H9 (cell line): ENCODE measurements around the gene ZFYVE27. TPM values are rescaled to one million over a fixed set of nuclear protein-coding genes. Genes with fewer than 3 reads are reported as not detected.

Experiments
- DNase-seq: peaks from one replicate; pipeline ENCODE4 v3.0.0-alpha.2; 2017
- H2AFZ ChIP-seq: one replicate; pipeline ENCODE4 v1.6.1; 2013; ENCODE audit warnings: mild to moderate bottlenecking, low read length, control low read depth, moderate library complexity
- H2AK5ac ChIP-seq: 2 replicates; pipeline ENCODE4 v1.6.1; 2013; ENCODE audit warnings: low read length, control low read depth, mixed read lengths; ENCODE audit not compliant: insufficient read length
- H2BK120ac ChIP-seq: one replicate; pipeline ENCODE4 v1.6.1; 2013; ENCODE audit warnings: low read depth, mild to moderate bottlenecking, low read length, control low read depth, inconsistent platforms; ENCODE audit not compliant: poor library complexity, severe bottlenecking
- H2BK12ac ChIP-seq: 2 replicates; pipeline ENCODE4 v1.6.1; 2013; ENCODE audit warnings: low read length, control low read depth, mixed read lengths, low read depth; ENCODE audit not compliant: insufficient read length
- H2BK15ac ChIP-seq: 2 replicates; pipeline ENCODE4 v1.6.1; 2013; ENCODE audit warnings: low read depth, low read length, control low read depth
- H2BK20ac ChIP-seq: one replicate; pipeline ENCODE4 v1.6.1; 2013; ENCODE audit warnings: low read depth, mild to moderate bottlenecking, low read length, control low read depth, inconsistent platforms; ENCODE audit not compliant: poor library complexity, severe bottlenecking
- H2BK5ac ChIP-seq: 2 replicates; pipeline ENCODE4 v1.6.1; 2013; ENCODE audit warnings: low read length, control low read depth, mixed read lengths; ENCODE audit not compliant: insufficient read length
- H3K14ac ChIP-seq: 2 replicates; pipeline ENCODE4 v1.6.1; 2013; ENCODE audit warnings: low read length, control low read depth; ENCODE audit not compliant: insufficient read depth
- H3K18ac ChIP-seq: 2 replicates; pipeline ENCODE4 v1.6.1; 2013; ENCODE audit warnings: low read depth, mild to moderate bottlenecking, mixed read lengths, low read length, control low read depth; ENCODE audit not compliant: insufficient read length
- H3K23ac ChIP-seq: 2 replicates; pipeline ENCODE4 v1.6.1; 2013; ENCODE audit warnings: low read length, control low read depth, mixed read lengths, low read depth; ENCODE audit not compliant: insufficient read length
- H3K23me2 ChIP-seq: 2 replicates; pipeline ENCODE4 v1.6.1; 2013; ENCODE audit warnings: low read depth, mild to moderate bottlenecking, mixed read lengths, low read length, control low read depth; ENCODE audit not compliant: insufficient read length, poor library complexity, severe bottlenecking
- H3K27ac ChIP-seq: 2 replicates; pipeline ENCODE4 v1.5.1; 2013; ENCODE audit warnings: low read length, control low read depth, mixed read lengths, low read depth; ENCODE audit not compliant: insufficient read length
- H3K27me3 ChIP-seq: 2 replicates; pipeline ENCODE4 v1.6.1; 2013; ENCODE audit warnings: low read length, control low read depth, inconsistent platforms; ENCODE audit not compliant: insufficient read depth
- H3K4ac ChIP-seq: 2 replicates; pipeline ENCODE4 v1.6.1; 2013; ENCODE audit warnings: low read depth, mild to moderate bottlenecking, control low read depth, inconsistent platforms, low read length, moderate library complexity
- H3K4me1 ChIP-seq: 2 replicates; pipeline ENCODE4 v1.6.1; 2013; ENCODE audit warnings: low read length, control low read depth, inconsistent platforms; ENCODE audit not compliant: insufficient read depth
- H3K4me2 ChIP-seq: 2 replicates; pipeline ENCODE4 v1.6.1; 2013; ENCODE audit warnings: low read length, control low read depth, mixed read lengths; ENCODE audit not compliant: insufficient read length, insufficient read depth
- H3K56ac ChIP-seq: 2 replicates; pipeline ENCODE4 v1.6.1; 2013; ENCODE audit warnings: low read depth, mild to moderate bottlenecking, mixed read lengths, low read length, control low read depth; ENCODE audit not compliant: insufficient read length
- H3K79me1 ChIP-seq: 2 replicates; pipeline ENCODE4 v1.6.1; 2013; ENCODE audit warnings: low read depth, mild to moderate bottlenecking, moderate library complexity, low read length, control low read depth, inconsistent platforms; ENCODE audit not compliant: insufficient read depth, poor library complexity, severe bottlenecking
- H3K79me2 ChIP-seq: 2 replicates; pipeline ENCODE4 v1.6.1; 2013; ENCODE audit warnings: low read length, control low read depth, inconsistent platforms; ENCODE audit not compliant: insufficient read depth
- H3K9ac ChIP-seq: 2 replicates; pipeline ENCODE4 v1.6.1; 2013; ENCODE audit warnings: low read length, control low read depth, mixed read lengths; ENCODE audit not compliant: insufficient read length; ENCODE audit errors: extremely low read depth
- H3K9me3 ChIP-seq: one replicate; pipeline ENCODE4 v1.6.1; 2013; ENCODE audit warnings: low read depth, low read length, inconsistent platforms; ENCODE audit not compliant: control insufficient read depth
- H3T11ph ChIP-seq: one replicate; pipeline ENCODE4 v1.6.1; 2013; ENCODE audit warnings: mild to moderate bottlenecking, low read length, control low read depth, inconsistent platforms
- H4K20me1 ChIP-seq: one replicate; pipeline ENCODE4 v1.6.1; 2013; ENCODE audit not compliant: control insufficient read depth, insufficient read length, insufficient read depth
- H4K5ac ChIP-seq: 2 replicates; pipeline ENCODE4 v1.6.1; 2013; ENCODE audit warnings: low read depth, mild to moderate bottlenecking, mixed read lengths, low read length, control low read depth; ENCODE audit not compliant: insufficient read length
- H4K8ac ChIP-seq: replicated peaks from 2 replicates; pipeline ENCODE4 v1.6.1; 2013; ENCODE audit warnings: low read length, control low read depth, mixed read lengths, low read depth; ENCODE audit not compliant: insufficient read length
- H4K91ac ChIP-seq: 2 replicates; pipeline ENCODE4 v1.6.1; 2013; ENCODE audit warnings: low read depth, mild to moderate bottlenecking, moderate library complexity, mixed read lengths, low read length, control low read depth; ENCODE audit not compliant: insufficient read length
- H3K27ac Mint-ChIP-seq, 3 experiments: 2 replicates in 2 of 3; 3 replicates in 1 of 3; pipeline ENCODE4 v1.8.0; 2020 to 2021; ENCODE audit warnings: mixed read lengths in 3 of 3, mild to moderate bottlenecking in 1 of 3, moderate library complexity in 1 of 3
- H3K27me3 Mint-ChIP-seq: 2 replicates; pipeline ENCODE4 v1.8.0; 2021; ENCODE audit warnings: low read depth, mild to moderate bottlenecking, moderate library complexity, mixed read lengths
- H3K36me3 Mint-ChIP-seq, 3 experiments: 2 replicates in 2 of 3; 3 replicates in 1 of 3; pipeline ENCODE4 v1.8.0; 2020 to 2021; ENCODE audit warnings: low read depth in 3 of 3, mixed read lengths in 3 of 3; ENCODE audit not compliant: insufficient read depth in 1 of 3
- H3K4me1 Mint-ChIP-seq, 2 experiments: 2 replicates each; pipeline ENCODE4 v1.8.0; 2020; ENCODE audit warnings: mixed read lengths in 2 of 2
- H3K4me3 Mint-ChIP-seq, 2 experiments: 2 replicates in 1 of 2; 3 replicates in 1 of 2; pipeline ENCODE4 v1.8.0; 2020 to 2021; ENCODE audit warnings: mild to moderate bottlenecking in 2 of 2, mixed read lengths in 2 of 2, moderate library complexity in 1 of 2
- H3K9me3 Mint-ChIP-seq, 2 experiments: 2 replicates in 1 of 2; 3 replicates in 1 of 2; pipeline ENCODE4 v1.8.0; 2020; ENCODE audit warnings: mild to moderate bottlenecking in 2 of 2, mixed read lengths in 2 of 2, moderate library complexity in 1 of 2
- CTCF ChIP-seq: fragments of 200-600 bp; sonication (generic); conservative IDR thresholded peaks from 3 replicates; pipeline ENCODE4 v1.8.0; 2021; ENCODE audit warnings: antibody characterized with exemption, mild to moderate bottlenecking
- WGBS: extraction: QIAGEN DNeasy Blood & Tissue Kit; methylation state at CpG from one replicate; pipeline ENCODE4 v1.1.7; 2013; ENCODE audit warnings: missing lambda C conversion rate, low lambda C conversion rate, mixed read lengths; ENCODE audit not compliant: insufficient read length; ENCODE audit errors: extremely low coverage; 5-methylcytosine and 5-hydroxymethylcytosine counted together
- total RNA-seq: library from RNA; stranded (reverse); gene quantifications from 2 replicates; pipeline ENCODE4 v1.2.1, GENCODE V29; 2021

Gene ZFYVE27
- total RNA-seq, 1 experiment from 2014 or later: 33.2 TPM

- Histone ChIP-seq H3K27ac (no peak overlapping the region), H2AFZ (no peak overlapping the region), H3K23me2 (no peaks in the 10 kb centered on the region), H3K18ac (no peak overlapping the region), H3K79me2 (no peaks in the 10 kb centered on the region), H3K27me3 (no peaks in the 10 kb centered on the region), H3K9ac (no peak overlapping the region), H2AK5ac (no peak overlapping the region), H4K20me1 (no peaks in the 10 kb centered on the region), H2BK20ac (no peak overlapping the region), H2BK15ac (no peak overlapping the region), H3K4me1 (peaks cover 8% of the 10 kb centered on the region; the same call in 1 of the 2 replicates), H2BK5ac (no peak overlapping the region), H3K14ac (no peak overlapping the region), H3K79me1 (no peaks in the 10 kb centered on the region), H4K5ac (no peak overlapping the region), H3T11ph (no peak overlapping the region), H2BK12ac (no peak overlapping the region), H3K4me2 (no peak overlapping the region), H3K23ac (no peak overlapping the region), H3K56ac (no peak overlapping the region), H4K8ac (no peak overlapping the region), H3K4ac (no peak overlapping the region), H3K9me3 (no peaks in the 10 kb centered on the region), H2BK120ac (no peak overlapping the region), H4K91ac (no peak overlapping the region)
- WGBS: no CpG with 5 or more reads among the region's 3 CpGs
- H3K36me3 Mint-ChIP-seq: peaks cover 3 to 21% (median 21%) of the 10 kb centered on the region in 3 experiments
- H3K27me3 Mint-ChIP-seq: no peaks in the 10 kb centered on the region; the same call in 1 of the 2 replicates
- H3K9me3 Mint-ChIP-seq: no peaks in the 10 kb centered on the region
- peaks cover 26 to 31% of the 10 kb centered on the region in 2 experiments for H3K4me1 Mint-ChIP-seq
- H3K27ac Mint-ChIP-seq: no peak overlapping the region; a peak in 1 of 7 replicates
- no peak for DNase-seq
- 0 out of 3 replicates have a peak, but pooled peaks have one; percentile 14 for TF ChIP-seq CTCF
- no peak overlapping the region for H3K4me3 Mint-ChIP-seq
These were observed 13.9 kb upstream of the ZFYVE27 start for GRCh38 chr10:97723001-97723400.
